RWPE2 (cell line): Measurements from ENCODE around the gene SMAD3.

ENCODE experiments used
- ATAC-seq: fragments of 200-7000 bp; cut with Tn5 transposase; 3 replicates; pipeline ENCODE4 v1.9.1; 2021; ENCODE audit warnings: low read depth
- DNase-seq: peaks from one replicate; pipeline ENCODE4 v3.0.0-alpha.2; 2020; ENCODE audit warnings: low spot score
- H3K27ac ChIP-seq: fragments of 450-650 bp; 2 replicates; pipeline ENCODE4 v1.5.1; 2017; ENCODE audit warnings: mild to moderate bottlenecking; ENCODE audit not compliant: poor library complexity, severe bottlenecking
- H3K27me3 ChIP-seq: fragments of 250-450 bp; sonication (Bioruptor Pico); 2 replicates; pipeline ENCODE4 v1.5.1; 2021; ENCODE audit warnings: mild to moderate bottlenecking, moderate library complexity; ENCODE audit not compliant: insufficient read depth, poor library complexity, severe bottlenecking
- H3K36me3 ChIP-seq: fragments of 250-450 bp; sonication (Bioruptor Pico); 2 replicates; pipeline ENCODE4 v1.5.1; 2020; ENCODE audit warnings: low read depth, mild to moderate bottlenecking, moderate library complexity
- H3K4me1 ChIP-seq: fragments of 250-450 bp; sonication (Bioruptor Pico); 2 replicates; pipeline ENCODE4 v1.5.1; 2021; ENCODE audit warnings: mild to moderate bottlenecking, moderate library complexity; ENCODE audit not compliant: insufficient read depth, poor library complexity, severe bottlenecking
- H3K4me3 ChIP-seq: fragments of 250-450 bp; sonication (Bioruptor Pico); 2 replicates; pipeline ENCODE4 v1.5.1; 2021; ENCODE audit warnings: mild to moderate bottlenecking, moderate library complexity; ENCODE audit not compliant: severe bottlenecking
- H3K9me3 ChIP-seq: fragments of 250-450 bp; sonication (Bioruptor Pico); 2 replicates; pipeline ENCODE4 v1.5.1; 2021; ENCODE audit warnings: mild to moderate bottlenecking, moderate library complexity; ENCODE audit not compliant: severe bottlenecking
- CTCF ChIP-seq: fragments of 450-650 bp; IDR thresholded peaks from one replicate; pipeline ENCODE4 v1.5.1; 2017; ENCODE audit warnings: mild to moderate bottlenecking, moderate library complexity; ENCODE audit not compliant: poor library complexity, severe bottlenecking

The SMAD3 gene

GRCh38 chr15:67140078-67140833 is 74.9 kb downstream of the SMAD3 start:
- Histone ChIP-seq H3K9me3 (no peaks in the 10 kb centered on the region), H3K27ac (peak overlapping the region; percentile 55), H3K27me3 (no peaks in the 10 kb centered on the region), H3K4me3 (no peak overlapping the region), H3K36me3 (0 out of 2 replicates have a peak, but pooled peaks cover 9% of the 10 kb centered on the region), H3K4me1 (peaks cover 75% of the 10 kb centered on the region)
- ATAC-seq (no peak), DNase-seq (no peak)
- TF ChIP-seq CTCF = no peak

- Histone ChIP-seq H3K27ac (peak overlapping the region; percentile 98), H3K4me1 (peaks cover 78% of the 10 kb centered on the region), H3K4me3 (no peak overlapping the region), H3K9me3 (no peaks in the 10 kb centered on the region), H3K27me3 (no peaks in the 10 kb centered on the region), H3K36me3 (0 out of 2 replicates have a peak, but pooled peaks cover 4% of the 10 kb centered on the region)
- DNase-seq = no peak
- TF ChIP-seq CTCF = no peak
- no peak for ATAC-seq
Observed at GRCh38 chr15:67142092-67142766, 76.8 kb downstream of the SMAD3 start.

- H3K36me3 ChIP-seq = 0 out of 2 replicates have a peak, but pooled peaks cover 4% of the 10 kb centered on the region
- DNase-seq (no peak), ATAC-seq (peak; percentile 29)
- no peak for TF ChIP-seq CTCF
- H3K4me3 ChIP-seq = no peak overlapping the region
- H3K4me1 ChIP-seq = peaks cover 78% of the 10 kb centered on the region
- peak overlapping the region; percentile 98 for H3K27ac ChIP-seq
- H3K9me3 ChIP-seq = no peaks in the 10 kb centered on the region
- H3K27me3 ChIP-seq = no peaks in the 10 kb centered on the region
Observed at GRCh38 chr15:67142767-67143100, 77.3 kb downstream of the SMAD3 start.

- ATAC-seq (no peak), DNase-seq (no peak)
- Histone ChIP-seq H3K27me3 (no peaks in the 10 kb centered on the region), H3K9me3 (no peaks in the 10 kb centered on the region), H3K4me3 (no peak overlapping the region), H3K4me1 (peaks cover 80% of the 10 kb centered on the region), H3K36me3 (0 out of 2 replicates have a peak, but pooled peaks cover 4% of the 10 kb centered on the region), H3K27ac (peak overlapping the region; percentile 98)
- TF ChIP-seq CTCF = no peak
Observed at GRCh38 chr15:67143646-67144045, 78.2 kb downstream of the SMAD3 start.
